HepG2 (cell line): ENCODE data around the gene MYBL2. TPM values are rescaled to one million over a fixed set of nuclear protein-coding genes. Genes with fewer than 3 reads are reported as not detected.

Source experiments
- BATF2 ChIP-seq: sonication (generic); formaldehyde crosslinking; IDR thresholded peaks from 2 replicates; pipeline ENCODE4 v1.8.0; 2022; ENCODE audit warnings: mild to moderate bottlenecking, missing genetic modification reagents, moderate library complexity
- ELF3 ChIP-seq: IDR thresholded peaks from 2 replicates; pipeline ENCODE4 v1.6.1; 2016; ENCODE audit warnings: missing genetic modification reagents, missing compliant biosample characterization
- MZF1 ChIP-seq: sonication (generic); formaldehyde crosslinking; IDR thresholded peaks from 2 replicates; pipeline ENCODE4 v1.8.1; 2023; ENCODE audit warnings: mild to moderate bottlenecking, missing genetic modification reagents, borderline replicate concordance
- NR2F2 ChIP-seq: IDR thresholded peaks from 2 replicates; pipeline ENCODE4 v1.6.1; 2012; ENCODE audit warnings: low read depth, inconsistent platforms, borderline replicate concordance
- RARG ChIP-seq: sonication (generic); formaldehyde crosslinking; IDR thresholded peaks from 2 replicates; pipeline ENCODE4 v1.4.0; 2020; ENCODE audit warnings: low read depth, mild to moderate bottlenecking, missing genetic modification reagents
- RBAK ChIP-seq: sonication (generic); formaldehyde crosslinking; IDR thresholded peaks from 2 replicates; pipeline ENCODE4 v1.5.1; 2020; ENCODE audit warnings: mild to moderate bottlenecking, missing genetic modification reagents
- SIX4 ChIP-seq: sonication (generic); formaldehyde crosslinking; IDR thresholded peaks from 2 replicates; pipeline ENCODE4 v1.4.0; 2020; ENCODE audit warnings: missing genetic modification reagents
- STAT6 ChIP-seq: sonication (generic); formaldehyde crosslinking; IDR thresholded peaks from 2 replicates; pipeline ENCODE4 v1.4.0; 2020; ENCODE audit warnings: missing genetic modification reagents, mild to moderate bottlenecking, borderline replicate concordance
- ZNF160 ChIP-seq: sonication (generic); formaldehyde crosslinking; IDR thresholded peaks from 2 replicates; pipeline ENCODE4 v1.8.0; 2022; ENCODE audit warnings: mild to moderate bottlenecking, inconsistent platforms, missing genetic modification reagents
- ZNF180 ChIP-seq: sonication (generic); formaldehyde crosslinking; IDR thresholded peaks from 2 replicates; pipeline ENCODE4 v1.4.0; 2020; ENCODE audit warnings: low read depth, missing genetic modification reagents, borderline replicate concordance
- ZNF205 ChIP-seq: IDR thresholded peaks from 2 replicates; pipeline ENCODE4 v1.6.1; 2018; ENCODE audit warnings: missing biosample characterization, missing genetic modification reagents
- ZNF234 ChIP-seq: sonication (generic); formaldehyde crosslinking; conservative IDR thresholded peaks from 2 replicates; pipeline ENCODE4 v1.5.1; 2020; ENCODE audit warnings: mild to moderate bottlenecking, missing genetic modification reagents
- ZNF282 ChIP-seq: fragments of 450-650 bp; IDR thresholded peaks from 2 replicates; pipeline ENCODE4 v1.6.1; 2018; ENCODE audit not compliant: partially characterized antibody
- ZNF326 ChIP-seq: sonication (generic); formaldehyde crosslinking; IDR thresholded peaks from 2 replicates; pipeline ENCODE4 v1.4.0; 2020; ENCODE audit warnings: missing genetic modification reagents, borderline replicate concordance
- ZNF331 ChIP-seq: sonication (generic); formaldehyde crosslinking; IDR thresholded peaks from 2 replicates; pipeline ENCODE4 v1.4.0; 2020; ENCODE audit warnings: missing genetic modification reagents
- ZNF574 ChIP-seq: sonication (generic); formaldehyde crosslinking; IDR thresholded peaks from 2 replicates; pipeline ENCODE4 v1.4.0; 2020; ENCODE audit warnings: missing genetic modification reagents
- ZNF629 ChIP-seq: sonication (generic); formaldehyde crosslinking; conservative IDR thresholded peaks from 2 replicates; pipeline ENCODE4 v1.5.0; 2020; ENCODE audit warnings: missing genetic modification reagents
- polyA plus RNA-seq, 8 experiments: library from polyadenylated mRNA; depleted of rRNA in 3 of 8; stranded (reverse) in 7 of 8; unstranded in 1 of 8; fragments of >200 nt; fragmentation: Illumina TruSeq in 4 of 8; extraction: Trizol in 4 of 8; gene quantifications; 2 replicates each; pipeline versions ENCODE4 v1.2.1 to v1.2.3, GENCODE V29; 2011 to 2016; ENCODE audit warnings: low read depth in 4 of 8, missing spikeins in 1 of 8, mixed read lengths in 1 of 8; ENCODE audit not compliant: insufficient read depth in 1 of 8
- total RNA-seq, 5 experiments: library from RNA; depleted of rRNA; stranded (reverse); fragments of >200 nt; fragmentation: Illumina TruSeq; extraction: Trizol; gene quantifications; 2 replicates each; pipeline ENCODE4 v1.2.3, GENCODE V29; 2016; ENCODE audit warnings: low read depth in 1 of 5
- TF ChIP-seq, protein P1 (sequence below): sonication (generic); formaldehyde crosslinking; IDR thresholded peaks from 2 replicates; pipeline ENCODE4 v1.5.0; 2020; ENCODE audit warnings: mild to moderate bottlenecking, missing genetic modification reagents, moderate library complexity
- TF ChIP-seq, protein P2 (sequence below): sonication (generic); formaldehyde crosslinking; IDR thresholded peaks from 2 replicates; pipeline ENCODE4 v1.5.0; 2020; ENCODE audit warnings: missing genetic modification reagents
- TF ChIP-seq, protein P3 (sequence below): sonication (generic); formaldehyde crosslinking; IDR thresholded peaks from 2 replicates; pipeline ENCODE4 v1.8.0; 2022; ENCODE audit warnings: mild to moderate bottlenecking, missing genetic modification reagents

The MYBL2 gene
- total and polyA plus RNA-seq, 2 of the 13 experiments (the other 11 are each of a cell fraction or from before 2014, with no cell fraction given): 11.9 to 66.2 TPM

DNA sequence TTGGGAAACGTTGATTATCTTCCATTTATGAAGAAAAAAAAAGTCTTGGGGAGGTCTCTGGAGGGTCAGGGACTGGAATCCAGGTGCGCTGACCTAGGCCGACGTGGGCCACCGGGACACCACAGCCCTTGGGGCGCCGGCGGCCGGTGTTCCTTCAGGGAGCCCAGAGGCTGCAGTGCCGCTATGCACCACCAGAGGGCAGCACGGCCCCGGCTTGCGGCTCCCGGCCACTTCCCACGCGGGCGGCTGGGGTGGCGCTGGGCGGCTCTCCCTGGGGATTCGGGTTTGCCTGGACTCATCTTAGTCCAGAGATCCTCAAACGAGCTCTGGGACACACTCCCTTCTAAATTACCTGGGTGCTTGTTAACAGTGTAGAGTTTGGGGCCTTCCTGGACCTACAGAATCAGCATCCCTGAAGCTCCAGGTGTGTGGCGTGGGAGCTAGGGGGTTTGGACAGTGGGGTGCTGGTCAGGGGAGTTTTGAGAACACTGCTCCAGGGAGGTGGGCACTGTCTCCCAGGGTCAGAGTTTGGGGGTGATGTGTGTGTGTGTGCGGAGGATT lies 82.9 kb downstream of the MYBL2 start (continued):
- TF ChIP-seq, protein P1, sequence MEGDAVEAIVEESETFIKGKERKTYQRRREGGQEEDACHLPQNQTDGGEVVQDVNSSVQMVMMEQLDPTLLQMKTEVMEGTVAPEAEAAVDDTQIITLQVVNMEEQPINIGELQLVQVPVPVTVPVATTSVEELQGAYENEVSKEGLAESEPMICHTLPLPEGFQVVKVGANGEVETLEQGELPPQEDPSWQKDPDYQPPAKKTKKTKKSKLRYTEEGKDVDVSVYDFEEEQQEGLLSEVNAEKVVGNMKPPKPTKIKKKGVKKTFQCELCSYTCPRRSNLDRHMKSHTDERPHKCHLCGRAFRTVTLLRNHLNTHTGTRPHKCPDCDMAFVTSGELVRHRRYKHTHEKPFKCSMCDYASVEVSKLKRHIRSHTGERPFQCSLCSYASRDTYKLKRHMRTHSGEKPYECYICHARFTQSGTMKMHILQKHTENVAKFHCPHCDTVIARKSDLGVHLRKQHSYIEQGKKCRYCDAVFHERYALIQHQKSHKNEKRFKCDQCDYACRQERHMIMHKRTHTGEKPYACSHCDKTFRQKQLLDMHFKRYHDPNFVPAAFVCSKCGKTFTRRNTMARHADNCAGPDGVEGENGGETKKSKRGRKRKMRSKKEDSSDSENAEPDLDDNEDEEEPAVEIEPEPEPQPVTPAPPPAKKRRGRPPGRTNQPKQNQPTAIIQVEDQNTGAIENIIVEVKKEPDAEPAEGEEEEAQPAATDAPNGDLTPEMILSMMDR (CRISPR knock-in tag): peak; percentile 99
- TF ChIP-seq ZNF574 (CRISPR knock-in tag) (peak; percentile 54), ZNF205 (CRISPR knock-in tag) (0 out of 2 replicates have a peak, but pooled peaks have one; percentile 38), ZNF282 (no peak), ZNF331 (CRISPR knock-in tag) (no peak; the same call in 1 of the 2 replicates), ZNF180 (CRISPR knock-in tag) (no peak), SIX4 (CRISPR knock-in tag) (no peak), ELF3 (0 out of 2 replicates have a peak, but pooled peaks have one; percentile 23), ZNF234 (0 out of 2 replicates have a peak, but pooled peaks have one; percentile 43), ZNF160 (CRISPR knock-in tag) (no peak), BATF2 (CRISPR knock-in tag) (0 out of 2 replicates have a peak, but pooled peaks have one; percentile 22), RARG (CRISPR knock-in tag) (no peak), STAT6 (CRISPR knock-in tag) (no peak), ZNF326 (CRISPR knock-in tag) (no peak), RBAK (CRISPR knock-in tag) (no peak), MZF1 (0 out of 2 replicates have a peak, but pooled peaks have one; percentile 83), ZNF629 (CRISPR knock-in tag) (no peak), NR2F2 (no peak)
- TF ChIP-seq, protein P2, sequence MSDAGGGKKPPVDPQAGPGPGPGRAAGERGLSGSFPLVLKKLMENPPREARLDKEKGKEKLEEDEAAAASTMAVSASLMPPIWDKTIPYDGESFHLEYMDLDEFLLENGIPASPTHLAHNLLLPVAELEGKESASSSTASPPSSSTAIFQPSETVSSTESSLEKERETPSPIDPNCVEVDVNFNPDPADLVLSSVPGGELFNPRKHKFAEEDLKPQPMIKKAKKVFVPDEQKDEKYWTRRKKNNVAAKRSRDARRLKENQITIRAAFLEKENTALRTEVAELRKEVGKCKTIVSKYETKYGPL (CRISPR knock-in tag): no peak
- TF ChIP-seq, protein P3, sequence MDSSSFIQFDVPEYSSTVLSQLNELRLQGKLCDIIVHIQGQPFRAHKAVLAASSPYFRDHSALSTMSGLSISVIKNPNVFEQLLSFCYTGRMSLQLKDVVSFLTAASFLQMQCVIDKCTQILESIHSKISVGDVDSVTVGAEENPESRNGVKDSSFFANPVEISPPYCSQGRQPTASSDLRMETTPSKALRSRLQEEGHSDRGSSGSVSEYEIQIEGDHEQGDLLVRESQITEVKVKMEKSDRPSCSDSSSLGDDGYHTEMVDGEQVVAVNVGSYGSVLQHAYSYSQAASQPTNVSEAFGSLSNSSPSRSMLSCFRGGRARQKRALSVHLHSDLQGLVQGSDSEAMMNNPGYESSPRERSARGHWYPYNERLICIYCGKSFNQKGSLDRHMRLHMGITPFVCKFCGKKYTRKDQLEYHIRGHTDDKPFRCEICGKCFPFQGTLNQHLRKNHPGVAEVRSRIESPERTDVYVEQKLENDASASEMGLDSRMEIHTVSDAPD (CRISPR knock-in tag): no peak
